ENCODE data around the gene TBC1D3B. TPM values are rescaled to one million over a fixed set of nuclear protein-coding genes. Genes with fewer than 3 reads are reported as not detected.
"Not testable (repeated sequence)": the region's sequence is repeated elsewhere in the genome, so short reads cannot be mapped to it uniquely, and the experiment has no call there.

TBC1D3B gene
- total RNA-seq, 1 experiment from 2014 or later: not detected

GRCh38 chr17:36181446-36182175 lies 5.2 kb upstream of the TBC1D3B start:
- not testable (repeated sequence) for DNase-seq (ENCODE audit: low read depth)

GRCh38 chr17:36168836-36169235 lies 7.6 kb downstream of the TBC1D3B start:
- DNase-seq (ENCODE audit: low read depth): not testable (repeated sequence)

- DNase-seq (ENCODE audit: low read depth): no peak
Observed at GRCh38 chr17:36153895-36154610, 22.4 kb downstream of the TBC1D3B start.

- peak; percentile 23 for DNase-seq (ENCODE audit: low read depth)
Observed at GRCh38 chr17:36152639-36153120, 23.8 kb downstream of the TBC1D3B start.

- DNase-seq (ENCODE audit: low read depth): no peak
Observed at GRCh38 chr17:36151891-36152638, 24.4 kb downstream of the TBC1D3B start.

GRCh38 chr17:36149296-36149820 lies 27.1 kb downstream of the TBC1D3B start:
- DNase-seq (ENCODE audit: low read depth): peak; percentile 56

GRCh38 chr17:36148559-36149295 lies 27.7 kb downstream of the TBC1D3B start:
- peak; percentile 35 for DNase-seq (ENCODE audit: low read depth)

- no peak for DNase-seq (ENCODE audit: low read depth)
Observed at GRCh38 chr17:36147601-36148000, 28.8 kb downstream of the TBC1D3B start.

GRCh38 chr17:36144981-36145729 lies 31.3 kb downstream of the TBC1D3B start:
- DNase-seq (ENCODE audit: low read depth): no peak

GRCh38 chr17:36144014-36144413 lies 32.4 kb downstream of the TBC1D3B start:
- no peak for DNase-seq (ENCODE audit: low read depth)

GRCh38 chr17:36142806-36143205 lies 33.6 kb downstream of the TBC1D3B start:
- DNase-seq (ENCODE audit: low read depth): no peak

GRCh38 chr17:36142235-36142634 lies 34.2 kb downstream of the TBC1D3B start:
- no peak for DNase-seq (ENCODE audit: low read depth)

- DNase-seq (ENCODE audit: low read depth): no peak
Observed at GRCh38 chr17:36136439-36136838, 40.0 kb downstream of the TBC1D3B start.

- DNase-seq (ENCODE audit: low read depth): no peak
Observed at GRCh38 chr17:36136036-36136435, 40.4 kb downstream of the TBC1D3B start.

- DNase-seq (ENCODE audit: low read depth): no peak
Observed at GRCh38 chr17:36135465-36135864, 41.0 kb downstream of the TBC1D3B start.

GRCh38 chr17:36133602-36134236 lies 42.7 kb downstream of the TBC1D3B start:
- DNase-seq (ENCODE audit: low read depth): no peak

GRCh38 chr17:36132421-36132831 lies 44.0 kb downstream of the TBC1D3B start:
- no peak for DNase-seq (ENCODE audit: low read depth)

GRCh38 chr17:36131931-36132330 lies 44.5 kb downstream of the TBC1D3B start:
- DNase-seq (ENCODE audit: low read depth): no peak

GRCh38 chr17:36131421-36131820 lies 45.0 kb downstream of the TBC1D3B start:
- DNase-seq (ENCODE audit: low read depth): no peak

- no peak for DNase-seq (ENCODE audit: low read depth)
Observed at GRCh38 chr17:36130346-36130745, 46.1 kb downstream of the TBC1D3B start.
